GM21528 (cell line): ENCODE data around the gene AP2A2.

Source experiments
- ATAC-seq: cut with Tn5 transposase; IDR thresholded peaks from one replicate; pipeline ENCODE4 v1.9.1; 2021; ENCODE audit warnings: mild to moderate bottlenecking, moderate library complexity; ENCODE audit not compliant: unreplicated experiment, low FRiP score

Gene AP2A2

DNA sequence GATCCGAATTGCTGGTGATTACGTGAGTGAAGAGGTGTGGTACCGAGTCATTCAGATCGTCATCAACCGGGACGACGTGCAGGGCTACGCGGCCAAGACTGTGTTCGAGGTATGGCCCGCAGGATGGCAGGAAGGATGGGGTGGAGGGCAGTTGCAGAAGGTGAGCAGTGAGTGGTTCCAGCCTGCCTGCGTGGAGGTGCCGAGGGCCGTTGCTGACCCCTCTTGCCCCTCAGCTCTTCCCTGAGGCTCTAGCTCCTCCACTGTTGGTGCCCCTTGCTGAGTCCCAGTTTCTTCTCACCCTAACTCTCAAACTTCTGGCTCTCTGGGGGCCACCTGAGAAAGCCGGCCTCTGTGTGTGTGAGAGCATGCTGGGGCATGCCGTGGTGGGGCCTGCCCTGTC is 66.9 kb downstream of the AP2A2 start:
- no peak for ATAC-seq

DNA sequence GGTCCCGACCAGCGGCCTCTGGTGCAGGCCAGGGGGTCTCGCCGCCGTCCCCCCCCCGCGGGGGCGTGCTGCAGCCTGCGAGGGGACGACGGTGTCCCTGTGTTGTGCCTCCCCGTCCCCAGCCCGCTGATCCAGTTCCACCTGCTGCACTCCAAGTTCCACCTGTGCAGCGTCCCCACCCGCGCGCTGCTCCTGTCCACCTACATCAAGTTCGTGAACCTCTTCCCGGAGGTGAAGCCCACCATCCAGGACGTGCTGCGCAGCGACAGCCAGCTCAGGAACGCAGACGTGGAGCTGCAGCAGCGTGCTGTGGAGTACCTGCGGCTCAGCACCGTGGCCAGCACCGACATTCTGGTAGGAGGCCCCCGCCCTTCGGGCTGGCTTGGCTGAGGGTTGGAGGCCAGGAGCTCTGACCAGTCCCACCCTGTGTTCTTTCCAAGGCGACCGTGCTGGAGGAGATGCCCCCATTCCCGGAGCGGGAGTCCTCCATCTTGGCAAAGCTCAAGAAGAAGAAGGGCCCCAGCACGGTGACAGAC is 68.0 kb downstream of the AP2A2 start:
- ATAC-seq, result no peak

DNA sequence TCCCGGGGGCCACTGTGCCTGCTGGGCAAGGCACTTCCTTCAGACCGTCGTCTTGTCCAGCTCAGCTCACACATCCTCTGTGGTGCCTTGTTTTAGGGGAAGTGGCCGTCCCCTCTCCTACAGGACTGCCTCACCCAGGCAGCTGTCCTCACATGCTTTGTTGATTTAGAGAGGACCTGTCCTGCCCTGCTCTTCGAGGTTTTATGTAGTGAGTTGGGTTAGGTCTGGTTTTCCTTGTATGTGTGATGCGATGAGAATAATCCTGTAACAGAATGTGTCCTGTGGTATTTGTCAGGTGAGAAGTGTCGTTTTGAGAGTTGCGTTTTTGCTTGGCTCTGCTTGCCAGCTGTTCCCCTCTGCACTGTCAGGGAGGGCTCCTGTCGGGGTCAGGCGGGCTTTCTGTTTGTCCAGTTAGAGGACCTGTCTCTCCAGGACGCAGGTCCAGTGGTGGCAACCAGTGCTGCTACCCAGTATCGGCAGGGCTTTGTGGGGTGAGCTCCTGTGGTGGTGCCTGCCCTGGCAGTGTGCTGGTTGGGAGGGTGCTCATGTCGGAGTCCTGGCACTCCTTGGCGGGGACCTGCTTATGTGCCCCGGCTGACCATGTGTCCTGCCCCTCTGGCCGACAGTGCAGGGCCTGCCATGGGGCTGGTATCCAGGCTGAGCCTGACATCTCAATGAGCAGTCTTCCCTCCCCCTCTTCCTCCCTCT is 69.5 kb downstream of the AP2A2 start:
- ATAC-seq, result no peak

DNA sequence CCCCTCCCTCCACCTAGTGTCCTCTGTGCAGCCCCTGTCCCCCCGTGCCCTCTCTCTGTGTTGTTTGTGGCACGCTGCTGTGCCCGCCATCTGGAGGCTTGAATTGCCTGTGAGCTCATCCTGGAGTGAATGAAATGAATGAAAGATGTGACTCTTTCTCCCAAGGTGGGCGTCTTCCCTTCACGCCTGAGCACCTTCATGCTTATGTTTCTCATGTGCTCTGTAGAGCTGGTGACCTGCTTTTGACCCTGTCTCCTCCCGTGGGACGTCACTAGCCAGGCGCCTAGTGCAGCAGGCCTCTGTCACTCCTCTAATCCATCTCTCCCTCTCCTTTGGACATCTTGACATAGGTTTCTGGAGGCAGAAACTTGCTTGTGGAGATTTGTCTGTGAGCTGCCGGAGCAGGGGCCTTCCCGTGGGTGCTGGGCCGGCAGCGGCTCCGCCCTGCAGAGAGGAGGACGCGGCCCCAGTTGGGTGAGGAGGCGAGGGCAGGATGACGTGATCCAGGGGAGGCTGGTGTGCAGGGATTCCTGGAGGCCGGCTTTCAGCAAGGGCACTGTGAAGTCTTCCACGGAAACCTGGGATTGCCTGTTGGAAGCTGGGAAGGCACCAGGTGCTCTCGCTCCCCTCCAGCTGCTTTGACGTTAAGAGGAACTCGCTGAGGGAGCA is 70.2 kb downstream of the AP2A2 start:
- no peak for ATAC-seq

GRCh38 chr11:996681-997080 is 71.0 kb downstream of the AP2A2 start:
- no peak for ATAC-seq

- ATAC-seq, result no peak
Measured at GRCh38 chr11:997907-998306, 72.2 kb downstream of the AP2A2 start.

GRCh38 chr11:999009-999408 is 73.3 kb downstream of the AP2A2 start:
- no peak for ATAC-seq

- ATAC-seq, result no peak
Measured at GRCh38 chr11:1000357-1001278, 74.9 kb downstream of the AP2A2 start.

GRCh38 chr11:1001617-1002405 is 76.1 kb downstream of the AP2A2 start:
- ATAC-seq, result no peak

- ATAC-seq, result no peak
Measured at GRCh38 chr11:1002406-1002984, 76.8 kb downstream of the AP2A2 start.

- ATAC-seq, result no peak
Measured at GRCh38 chr11:1003159-1003558, 77.5 kb downstream of the AP2A2 start.

DNA sequence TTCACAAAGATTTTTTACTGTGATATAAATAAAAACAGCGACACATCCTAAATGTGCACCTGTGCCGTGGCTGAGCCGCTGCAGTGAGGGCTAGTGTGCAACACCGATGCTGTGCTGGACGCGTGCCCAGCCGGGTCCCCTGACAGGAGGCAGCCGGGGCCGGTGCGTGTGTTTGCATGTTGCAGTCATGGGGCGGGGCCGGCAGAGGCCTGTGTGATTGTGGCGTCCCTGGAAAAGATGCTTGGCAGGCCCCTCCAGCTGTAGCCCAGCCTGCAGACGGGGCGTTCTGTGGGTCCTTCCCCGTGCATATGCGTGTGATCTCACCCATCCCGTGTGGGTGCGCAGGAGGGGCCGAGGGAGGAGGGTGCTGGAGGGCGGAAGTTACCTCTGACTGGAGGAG is 80.3 kb downstream of the AP2A2 start:
- ATAC-seq, result no peak

- ATAC-seq, result no peak
Measured at GRCh38 chr11:1006762-1007161, 81.1 kb downstream of the AP2A2 start.

DNA sequence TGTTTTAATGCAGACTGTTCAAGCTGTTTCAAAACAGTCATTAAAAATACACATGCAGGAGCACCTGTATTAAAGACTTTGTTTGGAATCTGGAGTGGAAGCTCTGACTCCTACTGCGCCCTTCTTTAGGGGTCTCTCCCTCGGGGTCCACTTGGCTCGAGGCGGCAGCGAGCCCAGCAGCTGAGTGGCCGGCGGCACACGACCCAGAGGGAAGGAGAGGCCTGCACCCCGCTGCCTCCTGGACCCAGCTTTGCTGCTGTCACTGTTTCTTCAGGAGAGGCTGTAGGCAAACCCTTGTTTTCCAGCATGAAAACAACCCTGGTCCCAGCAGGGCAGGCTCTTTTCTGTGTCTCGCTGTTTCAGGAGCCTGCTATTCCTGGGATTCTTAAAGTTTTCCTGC is 81.6 kb downstream of the AP2A2 start:
- no peak for ATAC-seq

DNA sequence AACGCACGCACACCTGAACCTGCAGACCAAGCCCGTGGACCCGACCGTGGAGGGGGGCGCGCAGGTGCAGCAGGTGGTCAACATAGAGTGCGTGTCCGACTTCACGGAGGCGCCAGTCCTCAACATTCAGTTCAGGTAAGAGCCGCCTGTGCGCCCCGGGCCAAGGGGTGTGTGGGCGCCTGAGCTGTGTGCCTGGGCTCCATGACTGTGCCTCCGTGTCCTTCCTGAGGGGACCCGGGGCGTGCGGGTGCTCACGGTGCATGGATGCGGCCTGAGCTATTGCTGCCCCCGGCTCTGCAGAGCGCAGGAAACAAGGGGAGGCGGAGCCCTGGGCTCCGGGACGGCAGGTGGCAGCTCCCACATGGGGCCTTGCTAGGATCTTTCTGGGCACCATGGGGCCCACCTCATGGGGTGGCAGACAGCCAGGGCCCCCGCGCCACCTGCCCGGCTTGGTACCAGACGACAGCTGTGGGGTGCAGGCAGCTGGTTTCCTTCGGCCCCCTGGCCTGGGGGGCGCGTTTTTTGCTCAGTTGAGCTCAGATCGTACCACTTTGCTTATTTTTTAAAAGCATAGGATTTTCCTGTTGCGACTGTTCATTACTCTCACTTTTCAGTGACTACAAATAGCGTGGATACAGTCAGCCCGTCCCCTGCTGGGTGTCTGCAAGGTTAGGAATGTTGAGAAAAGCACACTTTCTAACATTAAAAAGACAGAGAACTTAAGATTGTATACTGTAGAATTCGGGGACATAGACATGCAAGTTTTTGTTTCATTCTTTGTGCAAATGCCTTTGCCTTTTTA is 82.5 kb downstream of the AP2A2 start:
- no peak for ATAC-seq

GRCh38 chr11:1008803-1009145 is 83.1 kb downstream of the AP2A2 start:
- ATAC-seq, result no peak

- no peak for ATAC-seq
Measured at GRCh38 chr11:1009371-1009770, 83.7 kb downstream of the AP2A2 start.

- no peak for ATAC-seq
Measured at GRCh38 chr11:1009991-1010390, 84.3 kb downstream of the AP2A2 start.
